ENCODE data around the gene FLRT3.

The FLRT3 gene

DNA sequence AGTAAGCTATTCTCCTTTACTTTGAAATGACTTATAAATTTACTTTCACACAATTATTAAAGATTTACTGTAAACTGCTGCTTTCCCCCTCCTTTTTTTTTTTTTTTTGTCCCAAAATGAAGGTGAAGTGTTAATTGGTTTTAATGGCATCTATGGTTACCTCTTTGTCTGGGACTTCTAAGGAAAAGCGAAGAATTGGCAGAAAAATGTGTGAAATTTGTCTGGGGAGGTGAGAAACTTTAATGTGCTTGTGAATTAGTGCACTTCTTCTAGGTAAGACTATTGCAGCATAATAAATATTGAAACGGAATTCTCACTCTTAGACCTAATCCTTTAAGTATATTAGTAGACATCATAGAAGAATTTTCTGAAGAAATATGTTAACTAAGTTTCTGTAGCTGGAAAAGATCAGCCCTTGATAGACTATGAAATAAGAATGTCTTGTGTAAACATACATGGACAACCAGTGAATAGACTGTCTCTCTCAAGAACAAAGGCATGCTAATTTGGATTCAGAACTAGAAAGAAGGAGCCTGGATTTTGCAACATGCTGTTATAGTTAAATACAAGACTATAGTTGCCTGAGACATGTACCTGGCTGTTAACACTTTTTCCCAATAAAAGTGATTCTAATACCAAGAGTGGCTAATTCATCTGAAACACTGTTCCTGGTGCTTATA is 23.9 kb downstream of the FLRT3 start:
- DNase-seq: no peak

GRCh38 chr20:14312001-14312400 is 25.4 kb downstream of the FLRT3 start:
- DNase-seq: no peak

- no peak for DNase-seq
These were observed 26.3 kb downstream of the FLRT3 start for GRCh38 chr20:14310977-14311627.

DNA sequence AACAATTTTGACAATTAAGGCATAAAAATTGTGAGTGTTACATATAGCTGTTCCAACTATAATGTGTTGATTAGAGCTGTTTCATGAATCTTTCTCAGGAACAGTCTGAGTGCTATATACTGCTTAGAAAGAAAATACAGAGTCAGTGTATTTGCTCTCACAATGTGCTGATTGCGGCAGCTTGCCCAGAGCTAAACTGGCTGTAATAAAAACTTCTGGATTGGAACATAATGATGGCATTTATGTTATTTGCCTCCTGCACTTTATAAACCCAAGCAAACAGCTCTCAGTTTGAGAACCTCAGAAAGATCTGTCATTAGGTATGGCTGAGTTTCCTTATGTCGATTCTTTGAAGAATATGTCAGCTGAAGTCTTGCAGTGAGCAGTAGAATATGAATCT is 29.5 kb downstream of the FLRT3 start:
- no peak for DNase-seq

DNA sequence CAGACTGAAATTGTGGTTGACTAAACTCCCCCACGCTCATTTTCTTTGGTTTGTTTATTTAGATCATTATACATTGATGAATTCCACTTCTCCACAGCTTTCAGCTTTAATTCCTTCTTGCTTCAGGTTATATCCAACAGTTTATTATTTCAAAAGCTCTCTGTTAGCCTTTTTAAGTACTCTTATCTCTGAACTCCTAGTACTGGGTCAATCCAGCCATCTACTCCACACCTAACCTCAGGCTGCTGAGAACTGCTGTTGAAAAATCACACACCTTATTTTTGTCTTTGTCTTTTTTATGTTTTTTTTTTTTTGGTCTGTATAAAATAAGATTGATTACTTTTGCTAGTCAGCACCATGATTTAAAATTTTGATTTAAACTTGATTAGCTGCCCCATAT is 32.9 kb downstream of the FLRT3 start:
- DNase-seq: no peak

DNA sequence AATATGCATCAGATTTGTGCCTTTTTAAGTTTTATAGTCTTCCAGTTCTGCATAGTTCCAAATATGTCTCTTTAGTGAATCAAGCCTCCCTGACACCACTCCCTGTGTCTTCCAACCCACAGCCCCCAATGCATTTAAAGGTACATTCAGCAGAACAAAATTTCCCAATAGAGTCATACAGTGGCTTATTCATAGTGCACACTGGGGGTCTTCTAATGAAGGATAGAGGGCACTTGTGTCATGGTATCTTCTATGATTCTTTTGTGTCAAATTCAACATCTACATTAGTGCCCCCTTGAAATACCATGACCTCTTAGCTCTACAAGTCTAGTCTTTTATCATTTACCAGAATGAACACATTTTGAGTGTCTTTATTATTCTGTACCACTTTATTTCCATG is 33.8 kb downstream of the FLRT3 start:
- no peak for DNase-seq

DNA sequence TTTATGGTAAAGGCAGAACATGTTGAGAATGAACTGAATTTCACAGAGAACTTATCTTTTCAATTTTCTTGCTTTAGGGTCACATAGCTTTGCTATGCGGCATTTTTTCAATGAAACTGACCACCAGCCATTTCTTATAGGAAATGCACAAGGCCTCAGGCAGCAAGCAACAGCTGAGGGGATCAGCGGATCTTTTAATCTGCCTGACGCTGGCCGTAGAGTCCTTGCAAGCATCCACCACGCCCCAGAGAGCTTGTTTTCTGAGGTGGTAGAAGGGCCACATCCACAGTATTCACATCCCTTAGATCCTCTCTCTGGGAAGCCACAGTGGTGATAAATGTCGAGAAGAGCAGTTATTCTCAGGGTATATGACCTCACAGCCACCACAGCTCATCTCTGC is 34.3 kb downstream of the FLRT3 start:
- DNase-seq: no peak

DNA sequence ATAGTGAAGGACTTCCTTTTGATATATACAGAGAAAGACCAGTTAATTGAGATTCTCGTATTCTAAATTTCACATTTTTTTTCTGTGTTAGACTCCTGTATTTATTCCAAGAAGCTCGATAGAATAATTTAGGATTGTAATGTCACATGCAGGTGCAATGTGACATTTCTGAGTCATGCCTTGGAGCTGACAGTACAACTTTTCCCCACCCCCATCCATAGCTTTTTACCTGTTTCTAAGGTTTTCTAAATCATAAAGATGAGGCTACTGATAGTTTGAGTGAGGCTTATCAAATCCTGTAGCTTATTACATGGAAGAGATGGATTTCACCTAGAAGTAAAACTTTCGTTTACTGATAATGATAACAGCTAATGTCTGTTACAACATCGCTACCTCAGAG is 37.6 kb downstream of the FLRT3 start:
- DNase-seq: no peak

GRCh38 chr20:14295770-14296309 is 41.6 kb downstream of the FLRT3 start:
- DNase-seq: no peak

GRCh38 chr20:14295238-14295637 is 42.2 kb downstream of the FLRT3 start:
- DNase-seq: no peak

DNA sequence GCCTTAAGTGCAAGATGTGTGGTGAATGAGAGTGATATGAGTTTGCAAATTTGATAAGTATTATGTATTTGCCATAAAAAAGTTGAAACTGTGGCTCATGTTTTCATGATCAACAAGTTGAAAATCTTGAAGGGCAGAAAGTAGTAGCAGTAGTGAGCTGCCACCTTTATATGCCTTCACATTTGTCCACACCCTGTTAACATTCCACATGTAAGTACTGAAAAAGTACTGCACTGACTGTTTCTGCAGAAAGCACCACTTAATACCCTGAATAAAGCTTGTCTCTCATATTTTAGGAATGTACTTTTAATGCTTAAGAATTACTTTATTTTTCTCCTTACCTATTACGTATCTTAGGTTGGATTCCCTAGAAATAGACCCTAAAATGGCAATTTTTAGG is 45.9 kb downstream of the FLRT3 start:
- DNase-seq: no peak

DNA sequence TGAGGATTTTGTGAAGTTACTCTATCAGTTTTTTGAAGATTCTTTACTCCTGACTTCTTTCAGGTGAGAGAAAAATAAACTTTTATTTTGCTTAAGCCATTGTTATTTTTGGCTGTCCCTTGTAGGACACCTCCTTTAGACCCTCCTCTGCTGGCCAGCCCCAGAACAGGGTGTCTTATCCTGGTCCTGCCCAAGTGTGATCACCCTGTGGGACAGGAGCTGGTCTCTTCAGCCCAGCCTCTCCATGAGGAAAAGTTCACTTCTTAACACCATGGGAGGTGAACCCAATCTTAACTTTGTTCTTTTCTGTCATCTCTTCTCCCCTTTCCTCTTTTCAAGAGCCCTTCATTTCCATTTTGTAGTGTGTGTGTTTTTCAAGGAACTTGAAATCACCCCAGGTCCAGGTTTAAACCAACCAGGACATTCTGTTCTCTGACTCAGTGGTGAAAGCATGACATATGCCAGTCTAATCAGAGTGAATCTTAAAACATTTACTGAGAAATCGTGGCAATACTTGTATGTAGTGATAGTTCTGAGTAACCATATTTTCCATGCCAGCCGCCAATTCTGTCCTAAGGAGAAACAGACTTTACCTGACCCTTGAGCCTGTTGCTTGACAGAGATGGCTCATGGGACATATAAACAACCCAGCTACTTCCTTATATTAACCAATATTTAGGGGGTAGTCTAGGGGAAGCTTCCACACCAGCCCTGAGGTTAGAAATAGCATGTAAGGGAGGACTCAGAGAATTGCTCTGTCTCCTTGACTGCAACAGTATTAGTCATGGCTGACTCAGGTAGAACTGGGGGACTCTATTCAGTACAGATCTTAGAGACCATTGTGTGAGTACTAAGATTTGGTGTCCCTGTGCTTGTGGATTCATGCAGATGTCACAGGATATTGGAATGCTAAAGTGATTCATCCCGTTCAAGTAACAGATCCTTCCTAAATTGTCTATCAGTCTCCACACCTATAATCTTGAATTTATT is 48.8 kb downstream of the FLRT3 start:
- DNase-seq: no peak

DNA sequence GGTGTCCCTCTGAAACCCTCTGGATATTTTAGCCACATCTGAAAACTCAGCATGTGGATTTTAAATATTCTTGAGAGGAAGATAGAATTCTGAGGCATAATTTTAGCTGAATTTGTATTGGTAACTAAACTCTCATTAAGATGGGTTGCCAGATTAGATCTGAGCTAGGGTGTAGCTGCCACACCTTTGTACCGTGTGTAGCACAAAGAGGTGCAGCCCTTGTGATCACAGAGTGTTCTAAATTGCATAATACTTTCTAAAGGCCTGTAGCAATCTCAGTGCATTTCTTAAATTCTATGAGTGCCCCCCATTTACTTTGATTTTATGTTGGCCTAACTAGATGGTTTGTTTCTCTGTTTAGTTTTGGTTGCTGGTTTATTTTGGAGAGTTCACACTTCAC is 53.0 kb downstream of the FLRT3 start:
- DNase-seq: no peak

DNA sequence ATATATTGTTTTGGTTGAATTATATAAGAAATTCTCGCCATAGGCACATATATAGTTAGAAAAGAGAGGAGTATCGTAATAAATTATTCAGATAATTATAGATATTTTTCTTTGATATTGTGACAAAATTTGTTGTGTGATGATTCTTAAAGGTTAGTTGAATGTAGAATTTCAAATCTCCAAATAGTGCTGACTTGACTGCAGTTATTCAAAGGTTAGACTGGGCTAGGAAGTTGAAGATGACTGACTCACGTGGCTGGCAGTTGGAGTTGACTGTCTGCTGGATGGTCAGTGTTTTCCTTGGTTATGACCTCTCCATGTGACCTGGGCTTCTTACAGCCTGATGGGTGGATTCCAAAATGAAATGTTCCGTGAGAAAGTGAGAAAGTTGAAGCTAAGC is 55.3 kb downstream of the FLRT3 start:
- no peak for DNase-seq
